Body of pancreas (tissue), 4 donors: ENCODE measurements around the gene FYCO1.

Experiments used
- CTCF ChIP-seq, 7 experiments: fragments of 450-650 bp in 4 of 7; fragments of 200-600 bp in 3 of 7; sonication (generic) in 3 of 7; IDR thresholded peaks; one replicate each; pipeline ENCODE4 v1.5.1; 2016 to 2019; ENCODE audit warnings: antibody characterized with exemption in 7 of 7
- POLR2A ChIP-seq, 3 donors: fragments of 450-650 bp; IDR thresholded peaks; one replicate each; pipeline ENCODE4 v1.6.1; 2016; ENCODE audit warnings: antibody characterized with exemption in 3 of 3, mild to moderate bottlenecking in 2 of 3

GRCh38 chr3:45912435-45912834, 83.2 kb downstream of the FYCO1 start:
- TF ChIP-seq CTCF (IDR thresholded peaks at IDR 0.05) (no peak), POLR2A (IDR thresholded peaks at IDR 0.05) (no peak)
